IMR-90 (cell line): Measurements from ENCODE around the gene HACD2. TPM values are rescaled to one million over a fixed set of nuclear protein-coding genes. Genes with fewer than 3 reads are reported as not detected.

Experiments
- ATAC-seq: fragments of 200-7000 bp; cut with Tn5 transposase; 2 replicates; pipeline ENCODE4 v1.9.1; 2020; ENCODE audit warnings: low read depth, mild to moderate bottlenecking, moderate library complexity
- BruUV-seq: library from RNA; stranded (reverse); fragments of 400-500 nt; replicated peaks from 2 replicates; lab custom pipeline; 2021; lab: Mats Ljungman, UMichigan
- CTCF ChIA-PET: fragments of 300-600 bp; formaldehyde crosslinking; extraction: SDS; loops from one replicate; lab custom pipeline; 2021; ENCODE audit warnings: antibody characterized with exemption; lab: Yijun Ruan, JAX
- POLR2A ChIA-PET: fragments of 300-600 bp; sonication (Branson Sonifier 250); formaldehyde crosslinking; loops from one replicate; lab custom pipeline; 2022; ENCODE audit warnings: antibody characterized with exemption; ENCODE audit not compliant: unreplicated experiment; lab: Charles Lee
- DNase-seq: peaks from one replicate; pipeline ENCODE4 v3.0.0; 2013
- H2AFZ ChIP-seq: replicated peaks from 2 replicates; pipeline ENCODE3; 2013; ENCODE audit warnings: low read length, mild to moderate bottlenecking; ENCODE audit not compliant: poor library complexity
- H2AK5ac ChIP-seq: 2 replicates; pipeline ENCODE4 v1.6.1; 2013; ENCODE audit warnings: low read depth, low read length, inconsistent platforms
- H2AK9ac ChIP-seq: replicated peaks from 2 replicates; pipeline ENCODE3; 2013; ENCODE audit warnings: mild to moderate bottlenecking, low read depth, low read length, moderate library complexity; ENCODE audit not compliant: poor library complexity
- H2BK120ac ChIP-seq: 2 replicates; pipeline ENCODE4 v1.6.1; 2013; ENCODE audit warnings: low read depth, low read length, inconsistent platforms
- H2BK15ac ChIP-seq: 3 replicates; pipeline ENCODE4 v1.6.1; 2013; ENCODE audit warnings: low read depth, low read length, inconsistent platforms
- H2BK20ac ChIP-seq: 2 replicates; pipeline ENCODE4 v1.6.1; 2013; ENCODE audit warnings: low read depth, mild to moderate bottlenecking, inconsistent platforms, low read length, moderate library complexity
- H2BK5ac ChIP-seq: 2 replicates; pipeline ENCODE4 v1.6.1; 2013; ENCODE audit warnings: mild to moderate bottlenecking, low read depth, low read length, inconsistent platforms; ENCODE audit not compliant: poor library complexity, severe bottlenecking
- H3K14ac ChIP-seq: replicated peaks from 2 replicates; pipeline ENCODE4 v1.6.1; 2013; ENCODE audit warnings: low read depth, low read length, inconsistent platforms
- H3K18ac ChIP-seq: 2 replicates; pipeline ENCODE4 v1.6.1; 2013; ENCODE audit warnings: low read depth, low read length, control low read depth
- H3K23ac ChIP-seq: 2 replicates; pipeline ENCODE4 v1.6.1; 2013; ENCODE audit warnings: low read depth, low read length, inconsistent platforms
- H3K27ac ChIP-seq: 2 replicates; pipeline ENCODE4 v1.5.1; 2013; ENCODE audit warnings: mild to moderate bottlenecking, control low read depth, low read length; ENCODE audit not compliant: insufficient read depth
- H3K27me3 ChIP-seq: 2 replicates; pipeline ENCODE4 v1.6.1; 2013; ENCODE audit warnings: low read length; ENCODE audit not compliant: control insufficient read depth, insufficient read depth
- H3K36me3 ChIP-seq: 2 replicates; pipeline ENCODE4 v1.6.1; 2013; ENCODE audit warnings: low read length, mixed read lengths; ENCODE audit not compliant: control insufficient read depth, insufficient read depth
- H3K4ac ChIP-seq: 2 replicates; pipeline ENCODE4 v1.6.1; 2013; ENCODE audit warnings: low read depth, low read length, inconsistent platforms
- H3K4me1 ChIP-seq: 2 replicates; pipeline ENCODE4 v1.6.1; 2013; ENCODE audit warnings: low read length, mixed read lengths; ENCODE audit not compliant: control insufficient read depth, insufficient read depth
- H3K4me2 ChIP-seq: 2 replicates; pipeline ENCODE4 v1.6.1; 2013; ENCODE audit warnings: low read depth, mild to moderate bottlenecking, control low read depth, low read length, moderate library complexity
- H3K4me3 ChIP-seq: 2 replicates; pipeline ENCODE4 v1.5.1; 2013; ENCODE audit warnings: low read depth, mild to moderate bottlenecking, control low read depth, low read length, moderate library complexity; ENCODE audit not compliant: insufficient read depth
- H3K56ac ChIP-seq: 2 replicates; pipeline ENCODE4 v1.6.1; 2013; ENCODE audit warnings: low read length, inconsistent platforms; ENCODE audit not compliant: insufficient read depth; ENCODE audit errors: extremely low read depth
- H3K79me1 ChIP-seq, 2 experiments: 2 replicates each; pipeline ENCODE4 v1.6.1; 2013; ENCODE audit warnings: low read length in 2 of 2, inconsistent platforms in 1 of 2, low read depth in 1 of 2
- H3K9ac ChIP-seq: 2 replicates; pipeline ENCODE4 v1.6.1; 2013; ENCODE audit warnings: low read depth, low read length, control low read depth
- H3K9me1 ChIP-seq: 2 replicates; pipeline ENCODE4 v1.6.1; 2013; ENCODE audit warnings: low read length, inconsistent platforms; ENCODE audit not compliant: insufficient read depth
- H3K9me3 ChIP-seq: 2 replicates; pipeline ENCODE4 v1.6.1; 2013; ENCODE audit warnings: low read length; ENCODE audit not compliant: control insufficient read depth, insufficient read depth
- H4K20me1 ChIP-seq: 2 replicates; pipeline ENCODE4 v1.6.1; 2013; ENCODE audit warnings: low read length, inconsistent platforms; ENCODE audit not compliant: insufficient read depth
- H4K5ac ChIP-seq: 2 replicates; pipeline ENCODE4 v1.6.1; 2013; ENCODE audit warnings: mild to moderate bottlenecking, low read depth, low read length, control low read depth
- H4K8ac ChIP-seq, 2 experiments: 2 replicates each; pipeline ENCODE4 v1.6.1; 2013; ENCODE audit warnings: low read depth in 2 of 2, low read length in 2 of 2, control low read depth in 1 of 2, inconsistent platforms in 1 of 2
- H4K91ac ChIP-seq: 2 replicates; pipeline ENCODE4 v1.6.1; 2013; ENCODE audit warnings: low read depth, low read length, inconsistent platforms; ENCODE audit not compliant: insufficient read depth
- BHLHE40 ChIP-seq: fragments of 150-350 bp; IDR thresholded peaks from 2 replicates; pipeline ENCODE4 v1.6.1; 2016; ENCODE audit warnings: mild to moderate bottlenecking, low read depth, low read length
- CEBPB ChIP-seq: IDR thresholded peaks from 2 replicates; pipeline ENCODE4 v1.6.1; 2012; ENCODE audit warnings: low read depth, low read length, improper control_type of control experiment
- CHD1 ChIP-seq: IDR thresholded peaks from 2 replicates; pipeline ENCODE4 v1.6.1; 2012; ENCODE audit warnings: low read depth, low read length, improper control_type of control experiment
- FOS ChIP-seq: fragments of 150-350 bp; IDR thresholded peaks from 2 replicates; pipeline ENCODE4 v1.6.1; 2016; ENCODE audit warnings: low read depth, low read length
- MAFK ChIP-seq: IDR thresholded peaks from 2 replicates; pipeline ENCODE4 v1.6.1; 2012; ENCODE audit warnings: low read depth, low read length, improper control_type of control experiment
- MAZ ChIP-seq: IDR thresholded peaks from 2 replicates; pipeline ENCODE4 v1.6.1; 2012; ENCODE audit warnings: low read depth, mild to moderate bottlenecking, low read length, improper control_type of control experiment, moderate library complexity, borderline replicate concordance
- MXI1 ChIP-seq: IDR thresholded peaks from 2 replicates; pipeline ENCODE4 v1.6.1; 2012; ENCODE audit warnings: low read depth, mild to moderate bottlenecking, low read length, moderate library complexity, borderline replicate concordance
- NFE2L2 ChIP-seq: fragments of 150-350 bp; IDR thresholded peaks from 2 replicates; pipeline ENCODE4 v1.6.1; 2016; ENCODE audit warnings: low read depth, mild to moderate bottlenecking, low read length
- POLR2A ChIP-seq: IDR thresholded peaks from 2 replicates; pipeline ENCODE4 v1.6.1; 2012; ENCODE audit warnings: mild to moderate bottlenecking, low read depth, low read length
- RAD21 ChIP-seq: IDR thresholded peaks from 2 replicates; pipeline ENCODE4 v1.6.1; 2012; ENCODE audit warnings: low read length, improper control_type of control experiment
- RCOR1 ChIP-seq: IDR thresholded peaks from 2 replicates; pipeline ENCODE4 v1.6.1; 2012; ENCODE audit warnings: mild to moderate bottlenecking, low read length, improper control_type of control experiment; ENCODE audit not compliant: insufficient replicate concordance
- RFX5 ChIP-seq: IDR thresholded peaks from 2 replicates; pipeline ENCODE4 v1.8.0; 2012; ENCODE audit warnings: low read depth, mild to moderate bottlenecking, low read length, moderate library complexity
- SMC3 ChIP-seq: fragments of 150-350 bp; IDR thresholded peaks from 2 replicates; pipeline ENCODE4 v1.6.1; 2016; ENCODE audit warnings: low read depth, mild to moderate bottlenecking, antibody characterized with exemption, low read length, moderate library complexity
- WGBS, 2 experiments: methylation state at CpG; one replicate each; pipeline versions ENCODE4 v1.1.5 to v1.1.7; 2013; ENCODE audit warnings: missing lambda C conversion rate in 2 of 2; ENCODE audit not compliant: insufficient read length in 1 of 2; ENCODE audit errors: extremely low coverage in 2 of 2; 5-methylcytosine and 5-hydroxymethylcytosine counted together
- dilution Hi-C: fragments of 300-500 bp; cut with HindIII; formaldehyde crosslinking; loops from one replicate; pipeline ENCODE4 v1.14.3; 2018; ENCODE audit warnings: low sequenced_read_pairs; ENCODE audit not compliant: unreplicated experiment
- in situ Hi-C: fragments of 300-500 bp; cut with MboI; formaldehyde crosslinking; loops from 3 replicates; pipeline ENCODE4 v1.14.3; 2019; ENCODE audit warnings: low sequenced_read_pairs, inconsistent platforms, mixed read lengths
- intact Hi-C: fragments of 100-400 bp; cut with micrococcal nuclease; formaldehyde crosslinking; loops from 2 replicates; pipeline ENCODE4 v1.10.0; 2022
- polyA plus RNA-seq, 3 experiments: library from polyadenylated mRNA; depleted of rRNA; stranded (reverse); fragments of >200 nt; gene quantifications; 2 replicates each; pipeline ENCODE4 v1.2.3, GENCODE V29; 2012; ENCODE audit warnings: low replicate concordance in 1 of 3
- total RNA-seq: library from RNA; depleted of rRNA; stranded (reverse); fragments of >200 nt; gene quantifications from 2 replicates; pipeline ENCODE4 v1.2.3, GENCODE V29; 2012
- TF ChIP-seq, protein P1 (sequence below): conservative IDR thresholded peaks from 2 replicates; pipeline ENCODE4 v1.5.1; 2012; ENCODE audit warnings: mild to moderate bottlenecking, low read depth, low read length, improper control_type of control experiment
- TF ChIP-seq, protein P2 (sequence below): fragments of 150-350 bp; IDR thresholded peaks from 2 replicates; pipeline ENCODE4 v1.6.1; 2016; ENCODE audit warnings: low read depth, mild to moderate bottlenecking, low read length, moderate library complexity, borderline replicate concordance
- TF ChIP-seq, protein P3 (sequence below): fragments of 150-350 bp; IDR thresholded peaks from 2 replicates; pipeline ENCODE4 v1.6.1; 2017; ENCODE audit warnings: mild to moderate bottlenecking, antibody characterized with exemption, low read length, low read depth

The HACD2 gene
- total and polyA plus RNA-seq, 2 of the 4 experiments (the other 2 are of a cell fraction) = 21.5 to 22.6 TPM

DNA sequence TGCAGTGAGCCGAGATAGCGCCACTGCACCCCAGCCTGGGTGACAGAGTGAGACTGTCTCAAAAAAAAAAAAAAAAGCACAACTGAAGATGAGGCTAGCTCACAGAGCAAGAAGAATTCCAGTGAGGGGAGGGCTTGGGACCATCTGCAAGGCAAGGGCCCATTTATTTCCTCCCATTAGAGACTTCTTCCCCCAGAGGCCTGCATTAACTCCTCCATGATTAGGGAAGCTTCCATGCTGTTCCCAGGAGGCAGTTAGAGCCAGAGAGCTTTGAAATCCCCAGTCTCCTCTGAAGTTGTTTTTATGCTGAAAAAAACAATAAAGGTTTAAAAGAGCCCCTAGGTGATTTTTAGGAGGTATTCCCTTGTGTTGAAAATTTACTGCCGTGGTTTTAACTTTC is 81.7 kb downstream of the HACD2 start:
- no peak overlapping the region for H3K9ac ChIP-seq
- H3K14ac ChIP-seq = no peak overlapping the region
- no peak overlapping the region for H2BK20ac ChIP-seq
- H3K27me3 ChIP-seq = no peaks in the 10 kb centered on the region
- peaks cover 7% of the 10 kb centered on the region for H3K9me1 ChIP-seq
- no peak overlapping the region for H3K56ac ChIP-seq
- no peak overlapping the region for H3K27ac ChIP-seq
- intact Hi-C loops (loop anchor here (5.0 kb wide), 2 partner anchors 34 to 54 kb away; no protein-coding TSS in a partner anchor), in situ Hi-C loops (no loop called here), dilution Hi-C loops (no loop called here)
- H3K4ac ChIP-seq = no peak overlapping the region
- H4K5ac ChIP-seq = no peak overlapping the region
- H2AK5ac ChIP-seq = no peak overlapping the region
- H3K18ac ChIP-seq = no peak overlapping the region
- no peak overlapping the region for H2BK15ac ChIP-seq
- CTCF ChIA-PET = interaction anchor here (1.3 kb wide), 1 partner anchor 55 kb away, joined by 4 read pairs; no protein-coding TSS in a partner anchor
- ATAC-seq (no peak), DNase-seq (no peak)
- H3K4me1 ChIP-seq = peaks cover 4% of the 10 kb centered on the region
- no CpG with 5 or more reads among the region's 3 CpGs for whole genome bisulfite sequencing, 2 experiments
- H2BK5ac ChIP-seq = no peak overlapping the region
- no peak overlapping the region for H3K23ac ChIP-seq
- TF ChIP-seq MAZ (no peak), RCOR1 (no peak), POLR2A (no peak), CEBPB (no peak), MXI1 (no peak), NFE2L2 (no peak), RFX5 (no peak), SMC3 (no peak), FOS (no peak), MAFK (no peak), RAD21 (no peak), BHLHE40 (no peak), CHD1 (no peak)
- TF ChIP-seq, protein P1, sequence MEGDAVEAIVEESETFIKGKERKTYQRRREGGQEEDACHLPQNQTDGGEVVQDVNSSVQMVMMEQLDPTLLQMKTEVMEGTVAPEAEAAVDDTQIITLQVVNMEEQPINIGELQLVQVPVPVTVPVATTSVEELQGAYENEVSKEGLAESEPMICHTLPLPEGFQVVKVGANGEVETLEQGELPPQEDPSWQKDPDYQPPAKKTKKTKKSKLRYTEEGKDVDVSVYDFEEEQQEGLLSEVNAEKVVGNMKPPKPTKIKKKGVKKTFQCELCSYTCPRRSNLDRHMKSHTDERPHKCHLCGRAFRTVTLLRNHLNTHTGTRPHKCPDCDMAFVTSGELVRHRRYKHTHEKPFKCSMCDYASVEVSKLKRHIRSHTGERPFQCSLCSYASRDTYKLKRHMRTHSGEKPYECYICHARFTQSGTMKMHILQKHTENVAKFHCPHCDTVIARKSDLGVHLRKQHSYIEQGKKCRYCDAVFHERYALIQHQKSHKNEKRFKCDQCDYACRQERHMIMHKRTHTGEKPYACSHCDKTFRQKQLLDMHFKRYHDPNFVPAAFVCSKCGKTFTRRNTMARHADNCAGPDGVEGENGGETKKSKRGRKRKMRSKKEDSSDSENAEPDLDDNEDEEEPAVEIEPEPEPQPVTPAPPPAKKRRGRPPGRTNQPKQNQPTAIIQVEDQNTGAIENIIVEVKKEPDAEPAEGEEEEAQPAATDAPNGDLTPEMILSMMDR = no peak
- TF ChIP-seq, protein P2, sequence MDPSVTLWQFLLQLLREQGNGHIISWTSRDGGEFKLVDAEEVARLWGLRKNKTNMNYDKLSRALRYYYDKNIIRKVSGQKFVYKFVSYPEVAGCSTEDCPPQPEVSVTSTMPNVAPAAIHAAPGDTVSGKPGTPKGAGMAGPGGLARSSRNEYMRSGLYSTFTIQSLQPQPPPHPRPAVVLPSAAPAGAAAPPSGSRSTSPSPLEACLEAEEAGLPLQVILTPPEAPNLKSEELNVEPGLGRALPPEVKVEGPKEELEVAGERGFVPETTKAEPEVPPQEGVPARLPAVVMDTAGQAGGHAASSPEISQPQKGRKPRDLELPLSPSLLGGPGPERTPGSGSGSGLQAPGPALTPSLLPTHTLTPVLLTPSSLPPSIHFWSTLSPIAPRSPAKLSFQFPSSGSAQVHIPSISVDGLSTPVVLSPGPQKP = no peak
- TF ChIP-seq, protein P3, sequence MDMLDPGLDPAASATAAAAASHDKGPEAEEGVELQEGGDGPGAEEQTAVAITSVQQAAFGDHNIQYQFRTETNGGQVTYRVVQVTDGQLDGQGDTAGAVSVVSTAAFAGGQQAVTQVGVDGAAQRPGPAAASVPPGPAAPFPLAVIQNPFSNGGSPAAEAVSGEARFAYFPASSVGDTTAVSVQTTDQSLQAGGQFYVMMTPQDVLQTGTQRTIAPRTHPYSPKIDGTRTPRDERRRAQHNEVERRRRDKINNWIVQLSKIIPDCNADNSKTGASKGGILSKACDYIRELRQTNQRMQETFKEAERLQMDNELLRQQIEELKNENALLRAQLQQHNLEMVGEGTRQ = no peak
- no peak overlapping the region for H4K91ac ChIP-seq
- peaks cover 0 to 5% of the 10 kb centered on the region in 2 experiments; a peak in 1 of 4 replicates for H3K79me1 ChIP-seq
- H3K4me2 ChIP-seq = no peak overlapping the region
- no peaks in the 10 kb centered on the region; the same call in 1 of the 2 replicates for H3K36me3 ChIP-seq
- POLR2A ChIA-PET = no interaction called here
- H2AFZ ChIP-seq = no peak overlapping the region
- no peaks in the 10 kb centered on the region for H3K9me3 ChIP-seq
- BruUV-seq = no TSS peak
- no peak overlapping the region for H2AK9ac ChIP-seq
- H4K8ac ChIP-seq = no peak overlapping the region
- H4K20me1 ChIP-seq = no peaks in the 10 kb centered on the region
- no peak overlapping the region for H2BK120ac ChIP-seq
- H3K4me3 ChIP-seq = no peak overlapping the region
